Panc1 (cell line): Measurements from ENCODE around the gene TFCP2L1. TPM values are rescaled to one million over a fixed set of nuclear protein-coding genes. Genes with fewer than 3 reads are reported as not detected.

Source experiments
- ATAC-seq: fragments of 200-7000 bp; cut with Tn5 transposase; 2 replicates; pipeline ENCODE4 v1.9.1; 2020; ENCODE audit warnings: mild to moderate bottlenecking, moderate library complexity
- BruUV-seq: library from RNA; stranded (reverse); fragments of 400-500 nt; replicated peaks from 2 replicates; lab custom pipeline; 2021; lab: Mats Ljungman, UMichigan
- CTCF ChIA-PET: fragments of 300-600 bp; sonication (Branson Sonifier 250); formaldehyde crosslinking; loops from one replicate; lab custom pipeline; 2022; ENCODE audit warnings: antibody characterized with exemption; lab: Charles Lee
- POLR2A ChIA-PET: fragments of 300-600 bp; sonication (Branson Sonifier 250); formaldehyde crosslinking; loops from one replicate; lab custom pipeline; 2022; ENCODE audit warnings: antibody characterized with exemption; lab: Charles Lee
- DNase-seq: peaks from one replicate; pipeline ENCODE4 v3.0.0-alpha.2; 2010; ENCODE audit warnings: low read depth, low spot score
- H3K27ac ChIP-seq: 2 replicates; pipeline ENCODE4 v1.5.1; 2011; ENCODE audit warnings: mild to moderate bottlenecking, low read length, inconsistent platforms
- H3K27me3 ChIP-seq: fragments of 200-500 bp; sonication (Bioruptor generic); 2 replicates; pipeline ENCODE4 v1.6.0; 2014; ENCODE audit warnings: low read length, inconsistent platforms; ENCODE audit not compliant: control insufficient read depth, insufficient read depth
- H3K36me3 ChIP-seq: fragments of 200-500 bp; sonication (Bioruptor generic); 2 replicates; pipeline ENCODE4 v1.5.1; 2014; ENCODE audit warnings: inconsistent platforms, mild to moderate bottlenecking, low read length, moderate library complexity; ENCODE audit not compliant: control insufficient read depth, insufficient read depth
- H3K4me1 ChIP-seq: 2 replicates; pipeline ENCODE4 v1.5.1; 2011; ENCODE audit warnings: inconsistent platforms, mild to moderate bottlenecking, low read length, moderate library complexity; ENCODE audit not compliant: control insufficient read depth, insufficient read depth
- H3K4me3 ChIP-seq, 2 experiments: 2 replicates each; pipeline ENCODE4 v1.5.1; 2011 to 2012; ENCODE audit warnings: low read depth in 2 of 2, low read length in 2 of 2, mild to moderate bottlenecking in 2 of 2, inconsistent platforms in 1 of 2, moderate library complexity in 1 of 2
- H3K9me3 ChIP-seq: fragments of 200-500 bp; sonication (Bioruptor generic); 2 replicates; pipeline ENCODE4 v1.5.1; 2014; ENCODE audit warnings: low read depth, mild to moderate bottlenecking, inconsistent platforms, low read length, moderate library complexity; ENCODE audit not compliant: control insufficient read depth, insufficient read depth
- POLR2AphosphoS5 ChIP-seq: IDR thresholded peaks from 2 replicates; pipeline ENCODE4 v1.6.1; 2012; ENCODE audit warnings: mild to moderate bottlenecking, low read depth, low read length, moderate library complexity
- SIN3A ChIP-seq: IDR thresholded peaks from 2 replicates; pipeline ENCODE4 v1.6.1; 2012; ENCODE audit warnings: low read depth, mild to moderate bottlenecking, low read length, moderate library complexity, borderline replicate concordance; ENCODE audit not compliant: insufficient read depth
- TCF7L2 ChIP-seq: IDR thresholded peaks from 2 replicates; pipeline ENCODE4 v1.6.1; 2011; ENCODE audit warnings: mild to moderate bottlenecking, low read depth, low read length, inconsistent platforms
- in situ Hi-C: cut with HindIII; loops from 2 replicates; pipeline ENCODE4 v1.10.0; 2016; ENCODE audit warnings: low sequenced_read_pairs, low pct_unique_long_range_greater_than_20kb
- intact Hi-C: fragments of 100-400 bp; cut with micrococcal nuclease; formaldehyde crosslinking; loops from one replicate; pipeline ENCODE4 v1.10.0; 2022; ENCODE audit not compliant: unreplicated experiment
- total RNA-seq: library from RNA; stranded (reverse); gene quantifications from one replicate; pipeline ENCODE4 v1.2.1, GENCODE V29; 2021; ENCODE audit not compliant: unreplicated experiment
- TF ChIP-seq, protein P1 (sequence below), 2 experiments: IDR thresholded peaks; 2 replicates each; pipeline ENCODE4 v1.6.1; 2011 to 2012; ENCODE audit warnings: low read depth in 2 of 2, control low read depth in 1 of 2, low read length in 1 of 2, mild to moderate bottlenecking in 1 of 2, moderate library complexity in 1 of 2; ENCODE audit not compliant: insufficient read depth in 1 of 2
- TF ChIP-seq, protein P2 (sequence below): fragments of 450-650 bp; IDR thresholded peaks from 2 replicates; pipeline ENCODE4 v1.5.1; 2017; ENCODE audit warnings: mild to moderate bottlenecking

TFCP2L1 gene
- total RNA-seq, 1 experiment from 2014 or later, result 4.9 TPM

DNA sequence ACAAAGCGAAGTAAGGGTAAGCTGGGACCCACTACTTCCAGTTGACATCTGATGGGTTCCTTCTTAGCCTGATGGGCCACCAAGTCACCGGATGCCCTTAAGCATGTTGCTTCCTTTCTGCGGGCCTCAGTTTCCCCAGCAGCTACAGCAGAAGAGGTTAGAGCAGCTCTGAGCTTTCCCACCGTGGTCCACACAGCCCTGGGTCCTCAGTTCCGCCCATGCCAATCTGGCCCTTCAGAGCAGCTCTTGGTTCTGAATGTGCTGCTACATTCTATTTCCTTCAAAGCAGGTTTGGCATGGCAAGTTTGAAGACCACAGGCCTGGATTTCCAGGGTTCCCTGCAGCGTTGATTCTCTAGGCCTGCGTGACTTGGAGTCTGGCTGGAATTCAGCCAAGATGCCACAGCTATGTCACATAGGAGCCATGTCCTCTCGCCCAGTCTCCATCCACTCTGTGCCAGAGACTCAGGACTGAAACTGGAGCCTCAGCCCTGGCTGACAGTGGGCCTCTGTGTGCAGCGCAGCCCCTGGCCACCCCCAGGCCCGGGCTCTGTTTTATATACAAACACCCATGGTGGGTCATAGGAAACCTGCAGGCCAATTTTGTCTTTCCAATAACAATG, 79.6 kb downstream of the TFCP2L1 start:
- no peak for DNase-seq
- Histone ChIP-seq H3K36me3 (no peaks in the 10 kb centered on the region), H3K27ac (no peak overlapping the region), H3K4me3 (no peak overlapping the region), H3K4me1 (no peaks in the 10 kb centered on the region), H3K27me3 (no peaks in the 10 kb centered on the region), H3K9me3 (no peaks in the 10 kb centered on the region)
- POLR2A ChIA-PET, result no interaction called here
- intact Hi-C loops, result no loop called here
- in situ Hi-C loops, result no loop called here
- CTCF ChIA-PET, result interaction anchor here (0.7 kb wide), 1 partner anchor 567 kb away, joined by 3 read pairs; no protein-coding TSS in a partner anchor
- no TSS peak for BruUV-seq
- TF ChIP-seq, protein P1, sequence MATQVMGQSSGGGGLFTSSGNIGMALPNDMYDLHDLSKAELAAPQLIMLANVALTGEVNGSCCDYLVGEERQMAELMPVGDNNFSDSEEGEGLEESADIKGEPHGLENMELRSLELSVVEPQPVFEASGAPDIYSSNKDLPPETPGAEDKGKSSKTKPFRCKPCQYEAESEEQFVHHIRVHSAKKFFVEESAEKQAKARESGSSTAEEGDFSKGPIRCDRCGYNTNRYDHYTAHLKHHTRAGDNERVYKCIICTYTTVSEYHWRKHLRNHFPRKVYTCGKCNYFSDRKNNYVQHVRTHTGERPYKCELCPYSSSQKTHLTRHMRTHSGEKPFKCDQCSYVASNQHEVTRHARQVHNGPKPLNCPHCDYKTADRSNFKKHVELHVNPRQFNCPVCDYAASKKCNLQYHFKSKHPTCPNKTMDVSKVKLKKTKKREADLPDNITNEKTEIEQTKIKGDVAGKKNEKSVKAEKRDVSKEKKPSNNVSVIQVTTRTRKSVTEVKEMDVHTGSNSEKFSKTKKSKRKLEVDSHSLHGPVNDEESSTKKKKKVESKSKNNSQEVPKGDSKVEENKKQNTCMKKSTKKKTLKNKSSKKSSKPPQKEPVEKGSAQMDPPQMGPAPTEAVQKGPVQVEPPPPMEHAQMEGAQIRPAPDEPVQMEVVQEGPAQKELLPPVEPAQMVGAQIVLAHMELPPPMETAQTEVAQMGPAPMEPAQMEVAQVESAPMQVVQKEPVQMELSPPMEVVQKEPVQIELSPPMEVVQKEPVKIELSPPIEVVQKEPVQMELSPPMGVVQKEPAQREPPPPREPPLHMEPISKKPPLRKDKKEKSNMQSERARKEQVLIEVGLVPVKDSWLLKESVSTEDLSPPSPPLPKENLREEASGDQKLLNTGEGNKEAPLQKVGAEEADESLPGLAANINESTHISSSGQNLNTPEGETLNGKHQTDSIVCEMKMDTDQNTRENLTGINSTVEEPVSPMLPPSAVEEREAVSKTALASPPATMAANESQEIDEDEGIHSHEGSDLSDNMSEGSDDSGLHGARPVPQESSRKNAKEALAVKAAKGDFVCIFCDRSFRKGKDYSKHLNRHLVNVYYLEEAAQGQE (IDR thresholded peaks at IDR 0.05; ENCODE audit: insufficient read depth in 1 of 2, low read depth in 2 of 2, low read length in 1 of 2), result no peak
- TF ChIP-seq TCF7L2 (no peak), SIN3A (no peak)
- TF ChIP-seq, protein P2, sequence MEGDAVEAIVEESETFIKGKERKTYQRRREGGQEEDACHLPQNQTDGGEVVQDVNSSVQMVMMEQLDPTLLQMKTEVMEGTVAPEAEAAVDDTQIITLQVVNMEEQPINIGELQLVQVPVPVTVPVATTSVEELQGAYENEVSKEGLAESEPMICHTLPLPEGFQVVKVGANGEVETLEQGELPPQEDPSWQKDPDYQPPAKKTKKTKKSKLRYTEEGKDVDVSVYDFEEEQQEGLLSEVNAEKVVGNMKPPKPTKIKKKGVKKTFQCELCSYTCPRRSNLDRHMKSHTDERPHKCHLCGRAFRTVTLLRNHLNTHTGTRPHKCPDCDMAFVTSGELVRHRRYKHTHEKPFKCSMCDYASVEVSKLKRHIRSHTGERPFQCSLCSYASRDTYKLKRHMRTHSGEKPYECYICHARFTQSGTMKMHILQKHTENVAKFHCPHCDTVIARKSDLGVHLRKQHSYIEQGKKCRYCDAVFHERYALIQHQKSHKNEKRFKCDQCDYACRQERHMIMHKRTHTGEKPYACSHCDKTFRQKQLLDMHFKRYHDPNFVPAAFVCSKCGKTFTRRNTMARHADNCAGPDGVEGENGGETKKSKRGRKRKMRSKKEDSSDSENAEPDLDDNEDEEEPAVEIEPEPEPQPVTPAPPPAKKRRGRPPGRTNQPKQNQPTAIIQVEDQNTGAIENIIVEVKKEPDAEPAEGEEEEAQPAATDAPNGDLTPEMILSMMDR, result no peak
- no peak for ATAC-seq

DNA sequence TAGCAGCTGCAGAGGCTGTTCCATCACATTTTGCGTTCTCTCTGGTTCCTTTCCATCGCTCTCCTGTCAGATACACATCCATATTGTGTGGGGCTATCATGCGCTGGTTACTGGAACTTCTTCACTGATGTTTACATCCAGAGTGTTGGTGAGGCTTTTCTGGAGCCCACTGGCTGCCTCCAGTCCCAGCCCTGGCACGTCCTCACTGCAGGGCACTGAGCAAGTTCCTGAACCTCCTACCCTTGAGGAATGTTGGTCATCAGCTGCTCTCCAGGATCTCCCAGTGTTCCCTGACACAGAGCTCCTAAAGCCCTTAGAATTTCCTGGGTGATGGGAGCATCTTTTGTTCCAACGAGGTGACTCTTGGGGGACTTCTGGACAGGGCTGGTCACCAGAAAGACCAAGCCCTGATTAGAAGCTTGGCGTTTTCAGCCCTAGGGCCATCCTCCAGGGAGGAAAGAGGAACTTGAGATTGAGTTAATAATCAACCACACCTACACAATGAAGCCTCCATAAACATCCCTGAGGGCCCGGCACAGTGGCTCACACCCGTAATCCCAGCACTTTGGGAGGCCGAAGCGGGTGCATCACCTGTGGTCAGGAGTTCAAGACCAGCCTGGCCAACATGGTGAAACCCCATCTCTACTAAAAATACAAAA, 81.3 kb downstream of the TFCP2L1 start:
- in situ Hi-C loops (no loop called here), intact Hi-C loops (no loop called here)
- TF ChIP-seq SIN3A (no peak), TCF7L2 (no peak), POLR2AphosphoS5 (no peak)
- TF ChIP-seq, protein P1 (IDR thresholded peaks at IDR 0.05; ENCODE audit: insufficient read depth in 1 of 2, low read depth in 2 of 2, low read length in 1 of 2), result no peak
- TF ChIP-seq, protein P2, result no peak
- Histone ChIP-seq H3K4me1 (no peaks in the 10 kb centered on the region), H3K9me3 (no peaks in the 10 kb centered on the region), H3K27ac (no peak overlapping the region), H3K27me3 (no peaks in the 10 kb centered on the region), H3K4me3 (no peak overlapping the region), H3K36me3 (no peaks in the 10 kb centered on the region)
- no peak for ATAC-seq
- ChIA-PET POLR2A (no interaction called here), CTCF (no interaction called here)
- no peak for DNase-seq
- no TSS peak for BruUV-seq
